Natural killer cell treated with Interleukin-12 subunit alpha and Interleukin-12 subunit beta and Interleukin-15 and Interleukin-18, amount 100 ng/mL, for 72 hours (primary cell): ENCODE measurements around the gene INO80B. TPM values are rescaled to one million over a fixed set of nuclear protein-coding genes. Genes with fewer than 3 reads are reported as not detected.
A peak's percentile ranks its signal among the peaks of the same experiment; 100 is the strongest.
"Not testable (repeated sequence)": the region's sequence is repeated elsewhere in the genome, so short reads cannot be mapped to it uniquely, and the experiment has no call there.

Source experiments
- ATAC-seq, 2 donors: fragments of 150-1000 bp; cut with Tn5 transposase in 1 of 2; sonication (Bioruptor Pico), chemical (Tn5 transposase) in 1 of 2; 2 replicates each; pipeline ENCODE4 v1.10.0; 2021
- DNase-seq: peaks from one replicate; pipeline ENCODE4 v3.0.0; 2022; ENCODE audit warnings: low spot score
- H3K27ac Mint-ChIP-seq, 2 donors: 1 replicate in 1 of 2; 2 replicates in 1 of 2; pipeline ENCODE4 v1.8.0; 2022; ENCODE audit warnings: mixed read lengths in 2 of 2, mild to moderate bottlenecking in 1 of 2, moderate library complexity in 1 of 2
- H3K27me3 Mint-ChIP-seq, 2 donors: 1 replicate in 1 of 2; 2 replicates in 1 of 2; pipeline ENCODE4 v1.8.0; 2022; ENCODE audit warnings: mixed read lengths in 2 of 2
- H3K36me3 Mint-ChIP-seq: one replicate; pipeline ENCODE4 v1.8.0; 2022; ENCODE audit warnings: mixed read lengths
- H3K4me1 Mint-ChIP-seq, 2 donors: 1 replicate in 1 of 2; 2 replicates in 1 of 2; pipeline ENCODE4 v1.8.0; 2022; ENCODE audit warnings: low read depth in 2 of 2, mixed read lengths in 2 of 2, mild to moderate bottlenecking in 1 of 2
- H3K4me3 Mint-ChIP-seq: one replicate; pipeline ENCODE4 v1.8.0; 2022; ENCODE audit warnings: mixed read lengths
- H3K9me3 Mint-ChIP-seq: 2 replicates; pipeline ENCODE4 v1.8.0; 2022; ENCODE audit warnings: mixed read lengths
- total RNA-seq, 2 donors: library from RNA; stranded (reverse); gene quantifications; one replicate each; pipeline ENCODE4 v1.2.3, GENCODE V29; 2022

Gene INO80B
- total RNA-seq, 2 donors from 2014 or later, result 42.3 to 45.6 TPM

DNA sequence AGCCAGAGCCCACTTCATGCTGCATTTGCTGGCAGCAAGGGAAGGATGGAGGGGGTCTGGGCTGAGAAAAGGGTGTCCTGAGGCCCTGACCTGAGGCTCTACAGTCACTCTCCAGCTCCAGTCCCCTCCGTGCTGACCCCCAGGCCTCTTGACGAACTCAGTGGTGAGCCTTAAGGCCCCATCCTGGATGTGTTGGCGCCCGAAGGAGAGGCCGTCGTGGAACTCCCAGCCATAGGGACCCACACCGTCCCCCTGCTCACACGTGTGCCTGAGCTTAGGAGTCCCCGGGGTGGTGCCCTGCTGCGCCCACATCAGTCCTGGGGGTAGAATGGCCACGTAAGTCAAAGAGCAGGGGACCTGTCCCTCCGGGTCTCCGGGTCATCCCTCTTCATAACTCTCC is 9.5 kb downstream of the INO80B start:
- no peaks in the 10 kb centered on the region for H3K36me3 Mint-ChIP-seq
- no peaks in the 10 kb centered on the region for H3K27me3 Mint-ChIP-seq
- no peaks in the 10 kb centered on the region for H3K9me3 Mint-ChIP-seq
- peaks cover 23 to 35% of the 10 kb centered on the region in 2 donors for H3K4me1 Mint-ChIP-seq
- ATAC-seq, result peak in 1 of 2 donors; percentile 29
- no peak for DNase-seq
- peak overlapping the region; percentile 97 to 100 for H3K27ac Mint-ChIP-seq
- peak overlapping the region; percentile 97 for H3K4me3 Mint-ChIP-seq

GRCh38 chr2:74470742-74471141 is 15.9 kb downstream of the INO80B start:
- H3K27me3 Mint-ChIP-seq, DNase-seq, H3K9me3 Mint-ChIP-seq, ATAC-seq: not testable (repeated sequence)
- H3K4me3 Mint-ChIP-seq, result peak overlapping the region; percentile 67
- peaks cover 32 to 36% of the 10 kb centered on the region in 2 donors for H3K4me1 Mint-ChIP-seq
- H3K36me3 Mint-ChIP-seq, result peaks cover 13% of the 10 kb centered on the region
- peak overlapping the region; percentile 75 to 87 for H3K27ac Mint-ChIP-seq

GRCh38 chr2:74471332-74472065 is 16.6 kb downstream of the INO80B start:
- no peaks in the 10 kb centered on the region for H3K9me3 Mint-ChIP-seq
- H3K4me3 Mint-ChIP-seq, result peak overlapping the region; percentile 99
- H3K27me3 Mint-ChIP-seq, result no peaks in the 10 kb centered on the region
- H3K27ac Mint-ChIP-seq, result peak overlapping the region; percentile 97 to 99
- ATAC-seq, result no peak
- H3K36me3 Mint-ChIP-seq, result peaks cover 13% of the 10 kb centered on the region
- no peak for DNase-seq
- peaks cover 27 to 32% of the 10 kb centered on the region in 2 donors for H3K4me1 Mint-ChIP-seq

DNA sequence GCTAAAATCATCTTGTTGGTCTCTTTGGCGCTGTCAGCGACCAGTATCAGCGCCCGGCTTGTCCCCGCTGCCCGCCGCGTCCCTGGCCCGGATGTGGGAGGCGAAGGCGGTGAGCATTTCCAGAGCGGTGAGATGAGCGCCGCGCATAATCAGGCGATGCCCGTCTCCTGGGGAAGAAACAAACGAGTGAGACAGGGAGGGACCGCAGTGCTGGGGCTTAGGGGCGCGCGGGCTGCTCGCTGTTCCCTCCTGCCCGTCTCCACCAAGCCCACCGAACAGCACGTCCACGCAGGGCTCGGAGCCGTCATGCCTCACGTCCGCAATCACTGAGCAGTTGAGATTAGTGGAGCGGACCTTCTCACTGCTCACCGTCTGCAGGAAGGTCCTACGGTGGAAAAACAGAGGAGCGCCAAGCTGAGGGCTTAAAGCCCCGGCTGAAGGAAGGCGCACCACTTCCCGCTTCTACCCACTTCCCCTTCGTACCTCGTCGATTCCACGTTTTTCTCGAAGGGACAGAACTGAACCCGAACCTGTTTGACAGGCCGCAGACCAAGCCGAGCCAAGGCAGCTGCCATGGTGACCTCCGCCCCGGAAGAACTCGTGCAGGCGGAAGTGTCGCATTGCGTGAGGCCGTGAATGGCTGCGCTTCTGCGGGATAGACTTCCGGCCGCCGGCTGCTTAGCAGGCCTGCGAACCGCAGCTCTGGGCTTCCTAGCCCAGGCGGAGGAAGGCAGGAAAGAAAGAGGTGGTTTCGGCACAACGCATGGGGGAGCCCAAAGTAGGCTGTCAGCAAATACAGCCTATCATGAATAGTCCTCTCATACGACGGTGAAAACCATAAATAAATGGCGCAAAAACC is 17.4 kb downstream of the INO80B start, which contains the start of gene MRPL53:
TSS of gene MRPL53 (minus strand) at position 595 of the 859 bp plus-strand sequence. CDS start at position 575, 20 bp downstream.
- peaks cover 27 to 38% of the 10 kb centered on the region in 2 donors for H3K4me1 Mint-ChIP-seq
- H3K27me3 Mint-ChIP-seq, result no peaks in the 10 kb centered on the region
- no peaks in the 10 kb centered on the region for H3K9me3 Mint-ChIP-seq
- H3K27ac Mint-ChIP-seq, result peak within 1 kb of the TSS; percentile 97 to 99
- H3K36me3 Mint-ChIP-seq, result peaks cover 13% of the 10 kb centered on the region
- peak; percentile 97 for DNase-seq
- peak; percentile 97 for ATAC-seq
- peak within 1 kb of the TSS; percentile 99 for H3K4me3 Mint-ChIP-seq

GRCh38 chr2:74472945-74473258 is 18.0 kb downstream of the INO80B start:
- Mint-ChIP-seq H3K9me3 (no peaks in the 10 kb centered on the region), H3K27me3 (no peaks in the 10 kb centered on the region), H3K4me1 (peaks cover 31 to 42% of the 10 kb centered on the region in 2 donors), H3K36me3 (peaks cover 13% of the 10 kb centered on the region), H3K4me3 (peak overlapping the region; percentile 99), H3K27ac (peak overlapping the region; percentile 97 to 99)
- DNase-seq (no peak), ATAC-seq (no peak)

DNA sequence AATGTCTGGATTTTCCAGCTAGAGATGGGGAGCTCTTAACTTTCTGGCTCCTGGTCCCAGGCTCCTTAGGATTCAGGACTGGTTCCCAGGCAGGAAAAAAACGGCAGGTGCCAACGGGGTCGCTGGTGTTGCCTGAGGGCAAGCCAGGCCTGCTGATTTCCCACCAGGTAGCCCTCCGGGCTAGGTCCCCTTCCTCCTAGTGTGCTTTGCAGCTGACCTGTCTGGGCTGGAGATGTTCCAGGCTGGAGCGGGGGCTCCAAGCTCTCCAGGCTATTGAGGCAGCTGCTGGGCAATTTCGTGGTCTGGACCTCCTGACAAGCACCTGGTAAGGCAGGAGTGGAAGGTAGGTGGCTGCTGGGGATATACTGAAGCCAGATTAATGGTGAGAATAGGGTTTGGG is 19.6 kb downstream of the INO80B start:
- H3K9me3 Mint-ChIP-seq, result no peaks in the 10 kb centered on the region
- no peaks in the 10 kb centered on the region for H3K27me3 Mint-ChIP-seq
- no peak overlapping the region for H3K4me3 Mint-ChIP-seq
- peaks cover 31 to 46% of the 10 kb centered on the region in 2 donors for H3K4me1 Mint-ChIP-seq
- peaks cover 13% of the 10 kb centered on the region for H3K36me3 Mint-ChIP-seq
- DNase-seq (no peak), ATAC-seq (no peak)
- H3K27ac Mint-ChIP-seq, result peak overlapping the region in 1 of 2 donors; percentile 35

GRCh38 chr2:74474899-74475298 is 20.0 kb downstream of the INO80B start:
- peaks cover 32 to 45% of the 10 kb centered on the region in 2 donors for H3K4me1 Mint-ChIP-seq
- no peaks in the 10 kb centered on the region for H3K9me3 Mint-ChIP-seq
- H3K4me3 Mint-ChIP-seq, result no peak overlapping the region
- peak overlapping the region in 1 of 2 donors; percentile 35 for H3K27ac Mint-ChIP-seq
- ATAC-seq (no peak), DNase-seq (no peak)
- peaks cover 13% of the 10 kb centered on the region for H3K36me3 Mint-ChIP-seq
- H3K27me3 Mint-ChIP-seq, result no peaks in the 10 kb centered on the region

- Mint-ChIP-seq H3K4me3 (peak overlapping the region; percentile 98), H3K9me3 (no peaks in the 10 kb centered on the region), H3K4me1 (peaks cover 25 to 37% of the 10 kb centered on the region in 2 donors), H3K27me3 (no peaks in the 10 kb centered on the region), H3K27ac (peak overlapping the region; percentile 58 to 90), H3K36me3 (peaks cover 4% of the 10 kb centered on the region)
- peak; percentile 44 for DNase-seq
- no peak for ATAC-seq
Measured at GRCh38 chr2:74481431-74481830, 26.5 kb downstream of the INO80B start.

- Mint-ChIP-seq H3K36me3 (peaks cover 10% of the 10 kb centered on the region), H3K4me3 (peak overlapping the region; percentile 98), H3K27ac (peak overlapping the region; percentile 90 to 93), H3K27me3 (no peaks in the 10 kb centered on the region), H3K9me3 (no peaks in the 10 kb centered on the region), H3K4me1 (peaks cover 25 to 32% of the 10 kb centered on the region in 2 donors)
- peak; percentile 77 for DNase-seq
- ATAC-seq, result peak; percentile 75 to 76
Measured at GRCh38 chr2:74481961-74482800, 27.3 kb downstream of the INO80B start.

DNA sequence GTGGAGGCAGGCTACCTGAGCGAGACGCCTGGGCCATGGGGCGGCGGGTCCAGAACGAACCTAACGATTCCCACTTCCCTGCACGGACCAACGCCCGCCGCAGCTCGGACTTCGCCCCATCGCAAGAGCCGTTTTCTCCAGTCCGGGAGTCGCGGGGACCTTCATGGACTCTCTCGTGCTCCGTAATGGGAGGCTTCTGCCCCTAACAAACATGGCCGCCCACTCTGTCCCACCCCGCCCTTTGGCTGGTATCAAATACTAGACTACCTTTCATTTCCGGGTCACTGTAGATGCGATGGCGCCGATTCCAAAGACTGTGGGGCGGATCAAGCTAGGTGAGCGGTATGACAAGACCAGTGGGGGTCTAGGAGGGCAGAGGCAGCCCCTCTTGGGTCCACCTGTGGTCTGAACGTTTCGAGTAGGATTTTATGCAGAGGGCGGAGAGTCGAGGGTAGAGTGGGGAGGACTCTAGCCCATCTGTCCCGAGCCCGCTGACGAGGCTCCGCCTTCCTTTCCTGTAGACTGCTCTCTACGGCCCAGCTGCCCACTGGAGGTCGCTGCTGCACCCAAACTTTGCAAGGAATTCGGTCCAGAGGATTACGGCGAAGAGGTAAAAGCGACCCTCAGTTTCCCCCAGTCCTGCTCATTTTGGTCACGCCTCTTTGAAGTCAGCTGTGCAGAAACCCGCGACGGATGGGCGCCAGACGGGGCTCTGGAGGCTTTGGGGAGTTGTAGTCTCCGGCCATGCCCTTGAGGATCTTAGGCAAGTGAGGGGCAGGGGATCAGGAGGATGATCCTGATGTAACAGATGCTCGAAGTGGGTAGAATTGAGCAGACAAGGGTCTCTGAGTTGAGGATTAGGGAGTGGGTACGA is 28.2 kb downstream of the INO80B start, which contains the start of the genes CCDC142 and TTC31:
TSS of gene CCDC142 (minus strand) at position 198 of the 874 bp plus-strand sequence. CDS start at position 37, 161 bp downstream.
TSS of gene TTC31 (plus strand) at position 281 of the 874 bp plus-strand sequence. CDS start at position 296, 15 bp downstream.
- Mint-ChIP-seq H3K9me3 (no peaks in the 10 kb centered on the region), H3K27me3 (no peaks in the 10 kb centered on the region), H3K4me3 (peak within 1 kb of the TSS; percentile 98), H3K27ac (peak within 1 kb of the TSS; percentile 90 to 93), H3K4me1 (peaks cover 21 to 27% of the 10 kb centered on the region in 2 donors), H3K36me3 (peaks cover 10% of the 10 kb centered on the region)
- peak; percentile 95 for DNase-seq
- ATAC-seq, result peak; percentile 96 to 97

DNA sequence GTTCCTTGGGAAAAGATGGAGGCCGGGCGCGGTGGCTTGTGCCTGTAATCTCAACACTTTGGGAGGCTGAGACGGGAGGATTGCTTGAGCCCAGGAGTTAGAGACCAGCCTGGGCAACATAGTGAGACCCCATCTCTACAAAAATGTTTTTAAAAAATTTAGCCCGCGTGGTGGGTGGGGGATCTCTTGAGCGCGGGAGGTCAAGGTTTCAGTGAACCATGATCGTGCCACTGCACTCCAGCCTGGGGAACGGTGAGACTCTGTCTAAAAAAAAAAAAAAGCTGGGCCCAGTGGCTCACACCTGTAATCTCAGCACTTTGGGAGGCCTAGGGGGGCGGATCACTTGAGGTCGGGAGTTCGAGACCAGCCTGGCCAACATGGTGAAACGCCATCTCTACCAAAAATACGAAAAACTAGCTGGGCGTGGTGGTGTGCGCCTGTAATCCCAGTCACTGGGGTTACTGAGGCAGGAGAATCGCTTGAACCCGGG is 28.8 kb downstream of the INO80B start:
- not testable (repeated sequence) for H3K9me3 Mint-ChIP-seq, H3K27me3 Mint-ChIP-seq, ATAC-seq, DNase-seq
- Mint-ChIP-seq H3K27ac (peak overlapping the region; percentile 90 to 93), H3K36me3 (peaks cover 10% of the 10 kb centered on the region), H3K4me1 (peaks cover 21 to 27% of the 10 kb centered on the region in 2 donors), H3K4me3 (peak overlapping the region; percentile 98)

DNA sequence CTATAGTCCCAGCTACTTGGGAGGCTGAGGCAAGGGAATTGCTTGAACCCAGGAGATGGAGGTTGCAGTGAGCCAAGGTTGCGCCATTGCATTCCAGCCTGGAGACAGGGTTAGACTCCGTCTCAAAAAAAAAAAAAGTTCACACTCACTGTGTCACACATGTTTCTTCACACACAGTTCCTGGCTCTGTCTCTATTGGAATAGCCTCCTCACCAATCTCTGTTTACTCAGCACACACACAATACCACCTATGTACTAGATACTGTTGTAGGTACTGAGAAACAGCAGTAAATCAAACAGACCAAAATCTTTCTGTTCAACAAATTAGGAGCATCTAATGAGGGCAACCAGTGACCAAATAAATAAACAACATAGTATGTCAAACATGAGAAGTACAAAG is 31.3 kb downstream of the INO80B start:
- no peak overlapping the region for H3K27ac Mint-ChIP-seq
- ATAC-seq, result no peak
- no peak for DNase-seq
- H3K4me3 Mint-ChIP-seq, result no peak overlapping the region
- H3K9me3 Mint-ChIP-seq, result no peaks in the 10 kb centered on the region
- H3K27me3 Mint-ChIP-seq, result no peaks in the 10 kb centered on the region
- H3K36me3 Mint-ChIP-seq, result peaks cover 20% of the 10 kb centered on the region
- H3K4me1 Mint-ChIP-seq, result peaks cover 15 to 16% of the 10 kb centered on the region in 2 donors
